HCT116 (cell line): ENCODE results near the gene SYP. TPM values are rescaled to one million over a fixed set of nuclear protein-coding genes. Genes with fewer than 3 reads are reported as not detected.

Experiments used
- ATAC-seq: fragments of 200-7000 bp; cut with Tn5 transposase; 2 replicates; pipeline ENCODE4 v1.9.1; 2020; ENCODE audit warnings: mild to moderate bottlenecking, moderate library complexity
- BruUV-seq: library from RNA; stranded (reverse); fragments of 400-500 nt; replicated peaks from 2 replicates; lab custom pipeline; 2021; lab: Mats Ljungman, UMichigan
- CTCF ChIA-PET: fragments of 300-600 bp; sonication (Branson Sonifier 250); formaldehyde crosslinking; loops from one replicate; lab custom pipeline; 2021; ENCODE audit warnings: antibody characterized with exemption; lab: Charles Lee
- POLR2A ChIA-PET: fragments of 300-600, 350-600 bp; sonication (Branson Sonifier 250); formaldehyde crosslinking; loops from one replicate; lab custom pipeline; 2021; ENCODE audit warnings: antibody characterized with exemption; lab: Charles Lee
- RAD21 ChIA-PET, 2 experiments: fragments of 300-600 bp; sonication (Branson Sonifier 250); formaldehyde crosslinking; loops; one replicate each; lab custom pipeline; 2023; ENCODE audit warnings: low total read pairs in 2 of 2; ENCODE audit not compliant: uncharacterized antibody in 2 of 2, unreplicated experiment in 2 of 2, low non-redundant PET in 1 of 2; lab: Charles Lee
- DNase-seq: peaks from one replicate; pipeline ENCODE4 v3.0.0-alpha.2; 2010; ENCODE audit warnings: low read depth, low spot score
- H2AFZ ChIP-seq: fragments of 200-600 bp; shearing (Covaris generic), sonication (generic); 2 replicates; pipeline ENCODE4 v1.6.1; 2017; ENCODE audit warnings: low read depth, mixed run types, mixed read lengths, antibody characterized with exemption, low read length; ENCODE audit not compliant: poor library complexity, severe bottlenecking
- H3K27ac ChIP-seq: 2 replicates; pipeline ENCODE4 v1.5.1; 2012; ENCODE audit warnings: low read depth, low read length
- H3K27me3 ChIP-seq: fragments of 200-600 bp; sonication (generic); 2 replicates; pipeline ENCODE4 v1.6.1; 2016; ENCODE audit warnings: mixed run types, low read length, mixed read lengths; ENCODE audit not compliant: insufficient read depth
- H3K36me3 ChIP-seq, 2 experiments: fragments of 200-500 bp in 1 of 2; fragments of 200-600 bp in 1 of 2; sonication (Bioruptor generic) in 1 of 2; sonication (generic) in 1 of 2; 2 replicates each; pipeline versions ENCODE4 v1.5.1 to v1.6.1; 2014 to 2016; ENCODE audit warnings: low read length in 2 of 2, inconsistent platforms in 1 of 2, mixed read lengths in 1 of 2, mixed run types in 1 of 2; ENCODE audit not compliant: insufficient read depth in 2 of 2, control insufficient read depth in 1 of 2
- H3K4me1 ChIP-seq, 2 experiments: fragments of 200-600 bp in 1 of 2; sonication (generic) in 1 of 2; 2 replicates each; pipeline versions ENCODE4 v1.5.1 to v1.6.1; 2012 to 2017; ENCODE audit warnings: low read length in 2 of 2, inconsistent platforms in 1 of 2, mild to moderate bottlenecking in 1 of 2, mixed read lengths in 1 of 2, mixed run types in 1 of 2, moderate library complexity in 1 of 2; ENCODE audit not compliant: insufficient read depth in 2 of 2, control insufficient read depth in 1 of 2
- H3K4me2 ChIP-seq: fragments of 200-600 bp; sonication (generic); 2 replicates; pipeline ENCODE4 v1.6.1; 2017; ENCODE audit warnings: mixed run types, low read length, mixed read lengths
- H3K4me3 ChIP-seq, 2 experiments: fragments of 200-600 bp in 1 of 2; sonication (generic) in 1 of 2; replicated peaks in 1 of 2; 2 replicates each; pipeline ENCODE4 v1.5.1; 2011 to 2016; ENCODE audit warnings: low read length in 2 of 2, control low read depth in 1 of 2, low read depth in 1 of 2, mild to moderate bottlenecking in 1 of 2, mixed read lengths in 1 of 2, mixed run types in 1 of 2
- H3K79me2 ChIP-seq: fragments of 200-600 bp; sonication (generic); 2 replicates; pipeline ENCODE4 v1.6.1; 2017; ENCODE audit warnings: mild to moderate bottlenecking, mixed run types, low read length, moderate library complexity, mixed read lengths; ENCODE audit not compliant: insufficient read depth
- H3K9ac ChIP-seq: fragments of 200-600 bp; sonication (generic); 2 replicates; pipeline ENCODE4 v1.6.1; 2016; ENCODE audit warnings: low read length, mixed read lengths
- H3K9me2 ChIP-seq: fragments of 200-600 bp; sonication (generic), shearing (Covaris generic); 2 replicates; pipeline ENCODE4 v1.6.1; 2017; ENCODE audit warnings: mixed run types, mild to moderate bottlenecking, moderate library complexity; ENCODE audit not compliant: insufficient read depth
- H3K9me3 ChIP-seq, 2 experiments: fragments of 200-500 bp in 1 of 2; fragments of 200-600 bp in 1 of 2; sonication (Bioruptor generic) in 1 of 2; sonication (generic) in 1 of 2; 2 replicates each; pipeline ENCODE4 v1.6.1; 2014 to 2017; ENCODE audit warnings: low read length in 2 of 2, mixed read lengths in 2 of 2, inconsistent platforms in 1 of 2, low read depth in 1 of 2, mild to moderate bottlenecking in 1 of 2, mixed run types in 1 of 2, moderate library complexity in 1 of 2; ENCODE audit not compliant: control insufficient read depth in 1 of 2, insufficient read depth in 1 of 2
- H4K20me1 ChIP-seq: fragments of 200-600 bp; sonication (generic), shearing (Covaris generic); 2 replicates; pipeline ENCODE4 v1.6.1; 2017; ENCODE audit warnings: mixed run types, mild to moderate bottlenecking, moderate library complexity; ENCODE audit not compliant: insufficient read depth
- ATF3 ChIP-seq: IDR thresholded peaks from 2 replicates; pipeline ENCODE4 v1.6.1; 2012
- CBX3 ChIP-seq: IDR thresholded peaks from 2 replicates; pipeline ENCODE4 v1.6.1; 2012; ENCODE audit warnings: low read depth
- CEBPB ChIP-seq: IDR thresholded peaks from 2 replicates; pipeline ENCODE4 v1.6.1; 2012; ENCODE audit warnings: low read depth
- CTCF ChIP-seq, 3 experiments: fragments of 200-600 bp in 1 of 3; sonication (generic) in 1 of 3; IDR thresholded peaks in 2 of 3; conservative IDR thresholded peaks in 1 of 3; 2 replicates each; pipeline ENCODE4 v1.5.1; 2012 to 2017; ENCODE audit warnings: low read depth in 2 of 3, low read length in 2 of 3, antibody characterized with exemption in 1 of 3, borderline replicate concordance in 1 of 3, control low read depth in 1 of 3, mild to moderate bottlenecking in 1 of 3, mixed read lengths in 1 of 3, mixed run types in 1 of 3, moderate library complexity in 1 of 3; ENCODE audit not compliant: insufficient read depth in 1 of 3
- ELF1 ChIP-seq: IDR thresholded peaks from 2 replicates; pipeline ENCODE4 v1.6.1; 2012; ENCODE audit warnings: low read depth, borderline replicate concordance
- EZH2phosphoT487 ChIP-seq: fragments of 200-600 bp; IDR thresholded peaks from 2 replicates; pipeline ENCODE4 v1.6.1; 2018; ENCODE audit warnings: antibody characterized with exemption, borderline replicate concordance
- POLR2A ChIP-seq: IDR thresholded peaks from 2 replicates; pipeline ENCODE4 v1.7.0; 2011; ENCODE audit warnings: borderline replicate concordance; ENCODE audit not compliant: insufficient read depth, insufficient read length; ENCODE audit errors: extremely low read depth
- POLR2AphosphoS5 ChIP-seq: IDR thresholded peaks from 2 replicates; pipeline ENCODE4 v1.6.1; 2011; ENCODE audit warnings: mild to moderate bottlenecking, low read depth, low read length, moderate library complexity
- REST ChIP-seq: IDR thresholded peaks from 2 replicates; pipeline ENCODE4 v1.6.1; 2012; ENCODE audit warnings: low read depth
- SIN3A ChIP-seq: IDR thresholded peaks from 2 replicates; pipeline ENCODE4 v1.6.1; 2012; ENCODE audit warnings: low read depth
- SP1 ChIP-seq: IDR thresholded peaks from 2 replicates; pipeline ENCODE4 v1.6.1; 2012; ENCODE audit warnings: low read depth
- SRF ChIP-seq: IDR thresholded peaks from 2 replicates; pipeline ENCODE4 v1.6.1; 2012; ENCODE audit warnings: low read depth
- TCF7L2 ChIP-seq: IDR thresholded peaks from 2 replicates; pipeline ENCODE4 v1.7.0; 2011; ENCODE audit warnings: borderline replicate concordance, inconsistent platforms; ENCODE audit not compliant: insufficient read depth, insufficient read length; ENCODE audit errors: extremely low read depth
- ZBTB33 ChIP-seq: IDR thresholded peaks from 2 replicates; pipeline ENCODE4 v1.6.1; 2011; ENCODE audit warnings: mild to moderate bottlenecking, low read length, moderate library complexity; ENCODE audit not compliant: insufficient replicate concordance; ENCODE audit errors: extremely low read depth
- ZFX ChIP-seq: fragments of 450-650 bp; IDR thresholded peaks from 2 replicates; pipeline ENCODE4 v1.6.1; 2017
- intact Hi-C: fragments of 100-400 bp; cut with micrococcal nuclease; formaldehyde crosslinking; loops from 2 replicates; pipeline ENCODE4 v1.10.0; 2022
- total RNA-seq: library from RNA; stranded (reverse); gene quantifications from one replicate; pipeline ENCODE4 v1.2.1, GENCODE V29; 2021; ENCODE audit not compliant: unreplicated experiment

The SYP gene
- total RNA-seq, 1 experiment from 2014 or later = 1.2 TPM

- no peak overlapping the region for H3K4me2 ChIP-seq
- intact Hi-C loops = no loop called here
- TF ChIP-seq REST = no peak
- TF ChIP-seq CTCF (IDR thresholded peaks at IDR 0.05 in 2 of 3, conservative IDR thresholded peaks at IDR 0.05 in 1 of 3; ENCODE audit: borderline replicate concordance in 1 of 3, insufficient read depth in 1 of 3, low read depth in 2 of 3, low read length in 2 of 3) = no peak
- TF ChIP-seq SIN3A = no peak
- TF ChIP-seq CEBPB = no peak
- no peak for TF ChIP-seq SRF
- TF ChIP-seq ZFX = no peak
- TF ChIP-seq POLR2AphosphoS5 = no peak
- TF ChIP-seq ELF1 = no peak
- no peak for TF ChIP-seq POLR2A
- TF ChIP-seq EZH2phosphoT487 = no peak
- TF ChIP-seq ATF3 = no peak
- TF ChIP-seq ZBTB33 = no peak
- TF ChIP-seq SP1 = no peak
- TF ChIP-seq CBX3 = no peak
- no peak for TF ChIP-seq TCF7L2
- no peaks in the 10 kb centered on the region for H3K9me3 ChIP-seq
- no peak overlapping the region for H3K27ac ChIP-seq
- H2AFZ ChIP-seq = no peak overlapping the region
- ATAC-seq = no peak
- RAD21 ChIA-PET = no interaction called here
- no peak for DNase-seq
- no peaks in the 10 kb centered on the region for H4K20me1 ChIP-seq
- no peak overlapping the region for H3K4me3 ChIP-seq
- POLR2A ChIA-PET = no interaction called here
- no peaks in the 10 kb centered on the region for H3K36me3 ChIP-seq
- CTCF ChIA-PET = no interaction called here
- BruUV-seq = no TSS peak
- peaks cover 3 to 6% of the 10 kb centered on the region in 2 experiments for H3K4me1 ChIP-seq
- H3K9ac ChIP-seq = no peak overlapping the region
- H3K79me2 ChIP-seq = no peaks in the 10 kb centered on the region
- no peaks in the 10 kb centered on the region for H3K27me3 ChIP-seq
- H3K9me2 ChIP-seq = no peaks in the 10 kb centered on the region
Measured at GRCh38 chrX:49203536-49203935, 3.5 kb upstream of the SYP start.
